T-helper 1 cell treated with Interleukin-12 subunit alpha and Interleukin-12 subunit beta and Interleukin-4 antibody, amounts not matched to agents 30 ng/mL and 1 ng/mL, for 36 hours (primary cell): ENCODE data around the gene CCDC85C. TPM values are rescaled to one million over a fixed set of nuclear protein-coding genes. Genes with fewer than 3 reads are reported as not detected.

ENCODE experiments used
- intact Hi-C: fragments of 100-400 bp; cut with micrococcal nuclease; formaldehyde crosslinking; loops from one replicate; pipeline ENCODE4 v1.15.1; 2024
- total RNA-seq: library from RNA; stranded (reverse); gene quantifications from 2 replicates; pipeline ENCODE4 v1.2.3, GENCODE V29; 2022

The CCDC85C gene
- total RNA-seq, 1 donor from 2014 or later = 9.8 TPM

DNA sequence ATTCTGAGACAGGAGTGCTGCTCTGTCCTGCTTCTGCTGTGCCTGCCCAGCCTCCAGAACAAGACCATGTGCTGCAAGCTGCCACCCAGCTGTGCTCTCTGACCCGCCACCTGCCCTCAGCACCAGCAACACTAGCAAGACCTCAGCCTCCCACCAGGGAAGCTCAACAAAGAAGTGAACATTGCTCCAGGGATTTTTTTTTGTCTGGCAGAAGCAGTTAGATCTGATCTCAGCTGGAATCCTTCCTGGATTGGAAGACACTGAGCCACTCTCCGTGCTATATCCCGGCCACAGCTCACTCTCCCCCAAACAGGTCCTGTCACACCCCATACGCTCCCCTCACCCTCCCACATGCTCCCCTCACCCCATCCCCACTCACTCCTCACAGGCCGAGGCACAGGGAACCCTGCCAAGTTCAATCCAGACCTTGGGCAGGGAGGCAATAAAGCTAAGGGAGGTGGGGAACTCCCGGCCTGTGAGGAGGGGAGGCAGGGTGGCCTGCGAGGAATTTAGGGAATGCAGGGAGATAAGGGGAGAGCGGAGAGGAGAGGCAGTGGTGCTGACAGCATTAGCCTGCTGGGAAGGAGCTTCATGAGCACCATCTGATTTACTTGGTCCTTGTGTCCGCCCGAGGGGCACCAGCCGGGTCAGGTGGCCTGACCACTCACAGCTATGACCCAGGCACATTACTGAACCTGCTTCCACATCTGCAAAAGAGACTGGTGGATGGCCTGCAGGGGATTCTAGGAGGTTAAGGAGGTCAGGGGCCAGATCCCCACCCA lies 29.7 kb downstream of the CCDC85C start:
- intact Hi-C loops = no loop called here

DNA sequence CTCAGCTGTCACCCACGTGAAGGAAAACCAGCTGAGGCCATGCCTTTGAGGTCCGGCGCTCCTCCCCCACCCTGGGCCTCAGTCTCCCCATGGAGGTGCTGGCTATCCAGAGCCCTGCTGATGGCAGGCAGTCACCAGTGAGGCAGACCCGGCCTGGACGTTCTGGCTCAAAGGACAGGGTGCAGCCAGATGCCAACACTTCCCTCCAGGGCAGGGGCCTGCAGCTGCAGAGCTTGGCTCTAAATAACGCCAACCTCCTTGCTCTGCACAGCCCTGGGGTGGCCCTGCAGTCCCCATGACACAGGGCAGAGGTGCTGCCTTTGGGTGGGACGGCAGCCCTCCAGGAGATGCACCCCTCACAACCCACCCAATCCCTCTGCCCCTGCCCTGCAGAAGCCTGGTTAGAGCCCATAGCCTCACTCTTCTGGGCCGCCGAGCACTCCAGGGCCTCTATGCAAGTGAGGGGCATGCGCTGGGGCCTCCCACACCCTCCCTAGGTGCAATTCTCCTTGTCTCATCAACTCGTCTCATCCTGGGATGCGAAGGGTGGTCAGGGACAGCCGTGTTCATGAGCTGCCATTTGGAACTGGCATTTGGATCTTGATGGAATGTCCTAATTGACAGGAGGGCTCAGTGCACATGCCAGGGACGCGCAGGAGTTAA lies 30.4 kb downstream of the CCDC85C start:
- intact Hi-C loops = no loop called here

DNA sequence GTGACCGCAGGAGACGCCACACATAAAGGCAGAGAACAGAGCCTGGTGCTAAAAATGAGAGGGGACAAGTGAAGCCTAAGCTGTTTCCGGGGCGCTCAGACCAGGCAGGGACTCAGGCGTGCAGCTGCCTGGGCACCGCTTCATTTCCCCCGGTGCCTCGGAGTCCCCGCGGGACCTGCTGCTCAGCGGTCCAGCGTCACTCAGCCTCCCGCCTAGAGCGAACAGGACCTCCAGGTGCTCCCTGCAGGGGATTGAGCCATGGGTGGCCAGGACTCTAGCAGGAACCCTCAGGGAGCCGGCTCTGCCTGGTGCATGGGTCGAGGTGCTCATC lies 31.0 kb downstream of the CCDC85C start:
- intact Hi-C loops = no loop called here

DNA sequence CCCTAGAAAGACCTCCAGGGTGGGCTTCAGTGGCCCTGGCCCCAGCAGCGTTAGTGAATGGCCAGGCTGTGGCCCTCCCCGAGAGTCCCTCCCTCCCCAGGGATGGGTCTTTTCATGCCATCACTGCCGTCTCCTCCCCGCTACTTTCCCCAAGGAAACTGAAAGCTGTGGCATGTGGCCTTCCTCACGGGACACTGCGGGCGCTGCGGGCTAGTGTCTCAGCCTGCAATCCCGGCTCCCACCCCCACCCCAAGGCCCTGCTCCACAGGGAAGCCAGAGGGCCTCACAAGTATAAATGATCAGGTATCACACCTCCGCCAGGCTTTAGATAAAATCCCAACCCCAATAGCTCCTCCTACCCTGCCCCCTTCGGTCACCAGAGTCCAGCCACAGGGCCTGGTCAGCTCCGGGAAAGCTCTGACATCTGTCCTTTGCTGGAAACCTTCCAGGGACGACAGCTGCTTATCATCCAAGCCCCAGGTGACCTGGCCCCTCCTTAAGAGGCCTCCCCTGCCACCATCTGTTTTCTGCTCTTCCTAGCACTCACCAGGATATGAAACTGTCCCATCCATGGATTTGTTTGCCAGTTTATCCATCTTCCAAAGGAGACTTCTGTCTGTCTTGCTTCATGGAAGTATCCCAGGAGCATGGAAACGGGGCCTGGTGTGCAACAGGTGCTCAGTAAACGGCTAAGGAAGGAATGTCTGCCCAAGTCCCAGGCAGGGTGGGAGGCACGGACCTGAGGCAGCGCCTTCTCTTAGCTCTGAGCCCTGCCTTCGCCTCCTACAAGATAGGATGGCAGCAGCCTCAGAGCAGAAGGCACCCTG lies 31.6 kb downstream of the CCDC85C start:
- intact Hi-C loops = no loop called here

DNA sequence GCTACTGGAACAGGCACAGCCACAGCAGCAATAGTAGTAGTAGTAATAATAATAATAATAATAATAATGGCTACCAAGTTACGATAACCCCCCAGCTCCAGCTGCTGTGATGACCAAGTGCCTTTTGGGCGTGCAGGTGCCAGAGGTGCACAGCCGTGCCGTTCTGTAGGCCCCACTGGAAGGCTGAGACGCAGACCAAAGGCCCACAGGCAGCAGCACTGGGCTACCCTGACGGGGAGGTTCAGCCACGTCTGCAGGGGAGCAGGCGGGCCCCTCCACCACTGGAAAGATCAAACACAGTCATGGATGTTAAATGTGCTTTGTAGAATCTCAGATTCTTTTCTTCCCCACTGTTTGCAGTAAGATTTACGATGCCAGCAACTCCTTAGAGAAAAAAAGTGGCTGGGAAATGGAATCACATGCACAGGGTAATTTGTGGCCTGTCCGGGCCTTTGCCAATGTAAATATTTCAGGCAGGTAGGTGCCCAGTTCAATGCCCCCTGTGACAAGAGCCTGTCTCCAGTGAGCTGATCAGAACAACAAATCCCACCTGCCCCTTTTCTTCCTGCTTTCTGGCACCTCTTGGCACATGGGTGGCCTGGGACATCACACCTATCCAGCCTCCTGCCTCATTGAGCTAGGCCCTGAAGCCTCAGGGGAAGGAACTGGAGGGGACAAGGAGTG lies 32.6 kb downstream of the CCDC85C start:
- intact Hi-C loops = no loop called here

DNA sequence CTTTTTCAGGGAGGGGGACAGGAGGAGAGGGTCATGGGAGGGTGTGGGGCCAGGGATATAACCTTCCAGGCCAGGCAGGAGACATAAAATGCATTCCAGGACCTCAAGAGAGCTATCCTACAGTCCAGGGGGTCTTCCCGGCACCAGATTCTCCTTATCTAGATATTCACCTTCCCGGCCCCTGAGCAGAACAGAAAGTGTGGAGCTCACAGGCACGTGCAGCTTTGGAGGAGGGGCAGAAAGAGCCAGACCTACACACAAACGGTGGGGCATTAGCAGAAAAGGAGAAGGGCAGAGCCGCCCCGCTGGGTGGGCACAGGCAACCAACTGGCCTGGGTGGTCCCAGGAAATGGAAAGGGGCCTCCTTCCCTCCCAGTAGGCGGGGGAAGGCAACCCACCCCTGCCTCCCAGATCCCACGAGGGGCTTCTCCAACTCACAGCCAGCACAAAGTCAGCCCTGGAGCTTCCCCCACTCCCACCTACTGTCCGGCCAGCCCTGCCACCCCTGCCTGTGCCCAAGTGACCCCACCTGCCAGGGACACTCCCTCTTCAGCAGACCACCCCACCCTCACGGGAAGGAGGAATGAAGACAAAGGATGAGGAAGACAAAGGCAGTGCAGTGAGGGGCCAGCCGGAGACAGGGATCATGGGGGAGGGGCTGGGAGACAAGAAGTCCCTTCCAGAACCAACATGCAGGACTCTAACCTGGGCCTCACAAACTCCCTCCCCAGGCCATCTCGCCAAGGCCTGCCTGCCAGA lies 33.3 kb downstream of the CCDC85C start:
- intact Hi-C loops = no loop called here

DNA sequence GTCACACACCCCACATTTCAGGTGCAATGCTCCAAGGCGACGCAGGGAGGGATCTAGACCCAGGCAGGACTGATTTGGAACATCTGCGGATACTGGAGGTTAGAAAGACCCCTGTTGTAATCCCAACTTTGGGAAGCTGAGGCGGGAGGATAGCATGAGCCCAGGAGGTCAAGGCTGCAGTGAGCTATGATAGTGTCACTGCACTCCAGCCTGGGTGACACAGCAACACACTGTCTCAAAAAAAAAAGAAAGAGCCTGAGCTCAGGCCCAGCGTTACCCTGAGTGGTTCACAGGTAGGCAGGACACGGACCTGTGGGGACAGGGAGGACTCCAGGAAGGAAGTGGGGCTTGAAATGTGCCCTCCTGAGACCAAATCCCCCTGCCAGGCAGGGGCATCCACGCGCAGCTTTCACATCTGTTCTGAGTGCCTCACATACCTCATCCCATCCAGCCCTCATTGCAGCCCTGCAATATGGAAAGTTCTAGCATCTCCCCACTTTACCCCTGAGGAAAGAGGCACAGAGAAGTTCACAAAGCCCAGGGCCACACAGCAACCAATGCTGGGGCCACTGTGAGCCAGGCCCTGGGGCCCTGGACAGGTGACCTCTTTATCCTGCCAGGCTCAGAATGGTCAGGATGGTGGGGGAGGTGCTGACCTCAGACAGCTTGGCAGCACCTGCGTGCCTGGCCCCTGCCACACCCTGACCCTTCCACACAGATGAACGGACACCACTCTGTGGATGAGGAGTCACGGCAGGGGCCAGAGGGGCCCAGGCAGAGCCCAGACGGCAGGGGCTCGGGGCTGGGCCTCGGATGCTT lies 34.1 kb downstream of the CCDC85C start:
- intact Hi-C loops = no loop called here

DNA sequence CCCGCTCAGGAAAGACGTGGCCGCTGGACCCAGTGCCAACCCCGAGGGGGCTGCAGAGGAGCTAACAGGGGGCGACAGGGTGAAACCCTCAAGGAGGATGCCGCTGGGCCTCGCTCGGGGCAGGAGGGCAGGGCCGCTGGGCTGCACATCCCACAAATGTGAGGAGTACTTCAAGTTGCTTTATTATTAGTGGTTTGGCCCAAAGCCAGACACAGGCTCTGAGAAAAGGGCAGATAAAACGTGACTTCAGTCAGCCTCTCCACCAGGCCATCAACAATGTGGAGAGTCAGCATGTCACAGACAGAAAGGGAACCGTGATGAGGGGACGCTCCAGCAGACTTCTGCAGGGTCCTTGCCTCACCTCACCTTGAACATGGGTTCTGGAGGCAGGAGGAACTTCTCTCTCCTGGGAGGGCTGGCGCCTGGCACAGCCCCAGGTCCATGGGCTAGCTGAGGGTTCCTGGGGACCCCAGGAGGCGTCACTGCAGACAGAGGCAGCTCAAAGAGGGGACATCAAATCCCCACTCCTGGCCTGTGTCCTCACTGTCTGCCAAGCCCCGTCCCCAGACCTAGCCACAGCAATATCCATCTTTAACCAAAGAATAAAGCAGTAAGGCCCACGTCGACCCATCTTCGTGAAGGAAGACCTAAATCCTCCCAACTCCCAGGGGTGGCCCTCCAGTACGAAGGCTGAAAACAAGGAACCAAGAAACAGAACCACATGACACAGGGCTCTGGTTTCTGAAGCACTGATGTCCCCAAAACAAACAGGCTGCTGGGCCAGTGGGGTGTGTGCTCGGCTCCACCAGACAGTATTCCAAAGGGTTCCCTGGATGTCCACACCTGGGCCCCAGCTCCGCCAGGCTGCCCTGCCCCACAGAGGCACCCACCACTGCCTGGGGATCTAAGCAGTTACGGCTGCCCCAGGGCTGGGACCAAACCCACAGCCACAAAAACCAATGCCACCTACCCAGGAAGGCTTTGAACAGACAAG lies 35.1 kb downstream of the CCDC85C start:
- intact Hi-C loops = no loop called here

DNA sequence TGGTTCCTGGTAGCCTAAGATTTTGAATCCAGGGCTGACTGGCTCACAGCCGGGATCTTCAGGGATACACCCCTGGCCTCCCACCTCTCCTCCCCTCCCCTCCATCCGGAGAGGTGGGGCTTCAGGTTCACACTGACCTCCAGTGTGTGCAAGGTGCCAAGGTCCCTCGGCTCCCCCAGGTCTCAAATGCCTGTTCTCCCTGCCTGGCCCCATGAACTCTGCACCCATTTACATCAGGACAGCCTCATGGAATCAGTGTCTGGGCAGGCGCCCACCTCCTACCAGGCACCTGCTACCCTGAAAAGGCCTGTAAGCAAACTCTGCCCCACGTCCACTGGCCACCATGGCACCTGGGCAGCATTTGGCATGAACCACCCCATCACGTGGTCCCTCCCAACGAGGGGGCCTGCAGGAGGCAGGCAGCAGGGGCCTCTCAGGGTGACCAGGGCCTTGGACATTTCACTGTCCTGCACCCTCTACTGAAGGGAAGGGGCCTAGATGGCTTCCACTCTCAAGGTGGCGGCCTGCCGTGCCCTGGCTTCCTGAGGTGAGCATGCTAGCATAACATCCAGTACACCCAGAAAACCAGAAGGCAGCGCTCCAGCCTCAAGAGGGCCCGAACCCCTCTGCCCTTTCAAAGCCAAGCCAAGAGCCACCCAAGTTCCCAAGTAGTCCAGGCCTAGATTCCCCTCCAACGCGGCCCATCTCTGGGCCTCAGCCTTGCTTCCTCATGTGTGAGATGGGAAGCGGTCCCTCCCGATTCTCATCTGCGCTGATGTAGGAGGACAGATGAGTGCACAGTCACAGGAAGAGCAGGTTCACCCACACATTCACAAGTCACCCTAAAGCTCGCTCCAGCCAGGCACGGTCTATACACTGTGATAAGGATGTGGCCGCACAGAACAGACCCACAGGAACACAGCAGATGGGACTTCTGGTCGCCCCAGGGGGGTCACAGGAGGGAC lies 37.3 kb downstream of the CCDC85C start:
- intact Hi-C loops = no loop called here

DNA sequence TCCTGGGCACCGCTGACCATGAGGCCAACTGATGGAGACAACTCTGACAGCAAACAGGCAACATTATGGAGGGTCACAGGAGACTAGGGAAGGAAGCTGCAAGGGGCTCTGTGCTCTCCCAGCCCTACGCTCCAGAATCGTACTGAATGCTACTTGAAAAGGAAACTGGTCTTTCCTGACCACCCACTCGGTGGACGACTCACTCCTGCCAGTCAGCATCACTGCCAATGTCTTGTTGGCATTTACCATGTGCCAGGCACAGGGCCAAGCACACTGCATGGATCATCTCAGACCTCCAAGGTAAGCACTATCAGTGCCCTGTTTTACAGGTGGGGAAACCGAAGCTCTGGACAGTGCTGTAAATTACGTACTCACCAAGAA lies 38.0 kb downstream of the CCDC85C start:
- intact Hi-C loops = no loop called here

DNA sequence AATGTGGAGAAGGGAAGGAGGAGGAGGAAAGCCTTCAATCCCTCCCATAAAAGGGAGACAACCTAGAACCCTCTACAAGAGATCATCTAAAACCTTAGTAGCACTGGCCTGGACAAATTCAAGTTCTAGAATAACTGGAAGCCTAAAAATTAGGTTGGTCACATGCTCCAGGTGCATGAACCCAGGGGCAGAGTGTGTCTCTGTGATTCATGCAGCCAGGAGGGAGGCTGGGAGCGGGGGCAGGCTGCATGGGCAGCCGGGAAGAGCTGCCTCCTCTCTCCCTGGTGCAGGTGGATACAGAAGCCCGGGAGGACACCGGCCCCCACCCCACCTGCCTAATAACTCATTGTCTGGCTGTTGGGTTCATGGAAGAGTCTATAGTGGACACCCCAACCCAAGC lies 38.6 kb downstream of the CCDC85C start:
- intact Hi-C loops = no loop called here

DNA sequence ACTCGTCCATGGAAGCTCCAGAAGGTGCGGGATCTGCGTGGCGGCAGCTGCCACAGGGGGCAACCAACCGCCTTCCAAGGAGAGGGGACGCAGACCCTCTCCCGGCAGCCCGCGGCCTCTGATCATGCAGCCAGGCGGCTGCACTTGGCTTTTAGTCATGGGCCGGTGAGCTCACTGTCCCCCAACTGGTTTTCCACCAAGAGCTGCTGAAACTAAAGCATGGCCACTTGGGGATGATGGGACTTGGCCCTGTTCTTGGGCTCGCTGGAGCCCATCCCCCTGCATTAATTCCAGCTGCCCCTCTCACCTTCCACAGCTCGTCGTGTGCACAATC lies 39.1 kb downstream of the CCDC85C start:
- intact Hi-C loops = no loop called here

DNA sequence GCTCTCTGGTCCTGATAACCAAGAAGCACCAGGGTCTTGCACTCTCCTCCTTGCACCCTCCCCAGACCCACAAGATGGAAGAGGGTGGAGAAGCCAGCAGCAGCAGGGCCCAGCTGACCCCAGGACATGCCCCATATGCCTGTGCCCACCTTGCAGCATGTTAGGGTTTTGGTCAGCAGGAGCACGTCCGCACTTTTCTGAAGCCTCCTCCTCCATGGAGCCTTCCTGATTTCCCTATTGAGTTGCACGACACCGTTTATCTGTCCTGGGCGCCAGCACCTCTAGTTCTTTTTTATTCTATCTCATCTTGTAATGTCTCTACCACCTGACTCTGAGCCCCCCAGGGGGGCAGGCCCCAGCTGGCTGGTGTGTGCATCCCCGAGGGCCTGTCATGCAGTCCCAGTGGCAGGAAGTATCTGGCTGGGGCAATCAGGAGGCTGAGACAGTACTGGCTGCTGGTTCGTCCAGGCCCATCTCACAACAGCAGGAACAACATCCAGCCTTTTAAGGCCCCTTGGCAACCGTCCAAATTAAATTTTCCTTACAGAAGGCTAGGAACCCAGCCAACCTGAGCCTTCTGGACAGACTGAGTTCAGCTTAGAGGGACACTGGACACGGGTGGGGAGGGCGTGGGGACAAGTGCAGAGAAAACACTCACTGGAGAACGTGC lies 39.6 kb downstream of the CCDC85C start:
- intact Hi-C loops = no loop called here

DNA sequence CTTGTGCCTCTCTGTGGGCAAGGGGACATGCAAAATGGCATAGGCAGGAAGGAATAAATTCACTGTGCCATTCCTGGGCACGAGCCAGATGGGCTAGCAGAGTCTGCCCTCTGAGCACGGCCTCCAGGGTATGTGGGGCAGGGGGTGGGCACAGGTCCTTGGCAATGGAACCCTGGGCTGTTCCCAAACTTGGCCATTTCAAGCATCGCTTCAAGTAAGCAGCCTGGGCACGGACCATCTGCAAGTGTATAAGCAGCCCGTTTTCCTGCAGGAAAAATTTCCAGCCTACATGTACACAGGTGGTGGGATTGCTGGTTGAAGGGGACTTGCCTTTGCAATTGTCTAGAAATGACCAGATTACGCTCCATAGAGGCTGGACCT lies 40.3 kb downstream of the CCDC85C start:
- intact Hi-C loops = no loop called here

DNA sequence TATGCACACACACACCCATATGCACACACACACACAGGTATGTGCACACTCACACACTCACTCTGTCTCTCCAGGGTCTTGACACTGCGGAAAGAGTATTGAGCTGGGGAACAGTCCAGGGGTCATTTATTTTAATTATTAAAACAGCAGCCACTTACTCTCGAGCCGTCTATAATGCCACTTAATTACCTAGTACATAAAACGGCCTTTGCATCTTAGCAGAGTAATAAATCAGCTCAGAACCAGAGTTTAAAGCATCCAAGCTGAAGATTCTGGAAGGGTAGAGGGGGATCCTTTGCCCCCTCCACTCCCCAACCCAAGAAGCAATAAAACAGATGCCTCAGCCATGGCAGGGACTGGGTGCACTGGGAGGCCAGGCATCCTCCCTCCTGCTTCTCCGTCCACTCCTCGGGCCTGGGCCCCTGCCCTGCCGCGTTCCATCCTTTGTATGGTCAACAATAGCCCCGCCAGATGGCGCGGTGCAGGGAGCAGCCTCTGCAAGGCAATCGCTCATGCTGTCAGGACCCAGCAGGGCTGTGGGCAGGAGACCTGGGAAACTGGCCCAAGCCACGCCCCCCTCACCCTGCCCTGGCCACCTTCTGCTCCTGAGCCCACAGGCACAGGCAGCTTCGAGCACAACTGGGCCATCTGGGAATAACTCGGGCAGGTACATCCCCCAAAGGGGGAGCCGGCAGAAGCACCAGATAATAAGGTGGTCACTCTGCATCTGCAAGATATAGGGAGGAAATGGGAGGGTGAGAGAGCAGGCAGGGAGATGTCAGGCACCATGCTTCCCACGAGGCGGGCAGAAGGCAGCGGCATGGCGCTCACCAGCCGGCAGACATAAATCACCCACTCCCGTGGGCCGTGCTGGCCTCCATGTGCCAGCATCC lies 40.9 kb downstream of the CCDC85C start:
- intact Hi-C loops = no loop called here

DNA sequence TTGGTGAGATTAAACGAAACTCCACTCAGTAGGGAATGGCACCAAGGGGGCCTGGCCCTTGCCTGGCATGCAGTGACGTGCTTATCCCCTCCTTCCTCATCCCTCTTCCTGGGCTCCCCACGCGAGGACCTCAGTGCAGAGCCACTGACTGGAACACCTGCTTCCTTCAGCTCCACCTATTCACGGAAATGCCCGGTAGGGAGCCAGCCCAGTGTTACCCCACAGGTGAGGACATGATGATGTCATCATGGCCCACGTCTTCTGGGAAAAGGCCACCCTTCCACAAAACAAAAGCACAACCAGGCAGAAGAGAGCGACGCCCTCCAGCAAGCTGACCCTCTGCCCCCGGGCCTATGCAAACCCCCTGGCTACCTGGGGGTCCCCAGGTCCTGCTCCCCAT lies 42.1 kb downstream of the CCDC85C start:
- intact Hi-C loops = no loop called here
